OCI-LY7 (cell line): ENCODE results near the gene PPM1L. TPM values are rescaled to one million over a fixed set of nuclear protein-coding genes. Genes with fewer than 3 reads are reported as not detected.

ENCODE experiments used
- BruUV-seq: library from RNA; stranded (reverse); fragments of 400-500 nt; replicated peaks from 2 replicates; lab custom pipeline; 2021; lab: Mats Ljungman, UMichigan
- CTCF ChIA-PET: fragments of 300-600 bp; sonication (Branson Sonifier 250); formaldehyde crosslinking; loops from one replicate; lab custom pipeline; 2022; ENCODE audit warnings: antibody characterized with exemption; ENCODE audit not compliant: unreplicated experiment; lab: Charles Lee
- POLR2A ChIA-PET: fragments of 300-600 bp; sonication (Branson Sonifier 250); formaldehyde crosslinking; loops from one replicate; lab custom pipeline; 2022; ENCODE audit warnings: antibody characterized with exemption; lab: Charles Lee
- DNase-seq: peaks from one replicate; pipeline ENCODE4 v3.0.0-alpha.2; 2015; ENCODE audit warnings: low spot score
- H2AFZ ChIP-seq: fragments of 200-600 bp; sonication (generic), shearing (Covaris generic); 2 replicates; pipeline ENCODE4 v1.6.1; 2014; ENCODE audit warnings: mild to moderate bottlenecking, antibody characterized with exemption, low read length, moderate library complexity
- H3K27ac ChIP-seq: fragments of 200-600 bp; sonication (generic); 2 replicates; pipeline ENCODE4 v1.5.1; 2014; ENCODE audit warnings: mixed run types, low read depth, mild to moderate bottlenecking, moderate library complexity, low read length, inconsistent platforms; ENCODE audit not compliant: poor library complexity, severe bottlenecking
- H3K36me3 ChIP-seq: fragments of 200-600 bp; sonication (generic); 2 replicates; pipeline ENCODE4 v1.6.1; 2014; ENCODE audit warnings: mild to moderate bottlenecking, antibody characterized with exemption, low read length, moderate library complexity, mixed read lengths; ENCODE audit not compliant: insufficient read depth
- H3K4me1 ChIP-seq: fragments of 200-600 bp; sonication (generic); 2 replicates; pipeline ENCODE4 v1.5.1; 2014; ENCODE audit warnings: mild to moderate bottlenecking, low read length; ENCODE audit not compliant: insufficient read depth, poor library complexity, severe bottlenecking
- H3K4me2 ChIP-seq: fragments of 200-600 bp; sonication (generic); 2 replicates; pipeline ENCODE4 v1.6.1; 2014; ENCODE audit warnings: mild to moderate bottlenecking, low read length
- H3K4me3 ChIP-seq: fragments of 200-600 bp; sonication (generic); 2 replicates; pipeline ENCODE4 v1.5.1; 2014; ENCODE audit warnings: mild to moderate bottlenecking, low read depth, low read length; ENCODE audit not compliant: poor library complexity, severe bottlenecking
- H3K79me2 ChIP-seq: fragments of 200-600 bp; sonication (generic); 2 replicates; pipeline ENCODE4 v1.6.1; 2016; ENCODE audit warnings: low read depth, mild to moderate bottlenecking, low read length, moderate library complexity, mixed read lengths; ENCODE audit not compliant: insufficient read depth
- H3K9me2 ChIP-seq: fragments of 200-600 bp; sonication (generic); 2 replicates; pipeline ENCODE4 v1.6.1; 2016; ENCODE audit warnings: mild to moderate bottlenecking, low read length, mixed read lengths; ENCODE audit not compliant: insufficient read depth
- H3K9me3 ChIP-seq: fragments of 200-600 bp; sonication (generic); 2 replicates; pipeline ENCODE4 v1.6.1; 2014; ENCODE audit warnings: mild to moderate bottlenecking, mixed run types, low read length, mixed read lengths
- H4K20me1 ChIP-seq: fragments of 200-600 bp; sonication (generic); 2 replicates; pipeline ENCODE4 v1.6.1; 2014; ENCODE audit warnings: mild to moderate bottlenecking, antibody characterized with exemption, low read length, moderate library complexity, mixed read lengths; ENCODE audit not compliant: insufficient read depth
- EZH2phosphoT487 ChIP-seq: fragments of 200-600 bp; sonication (generic); IDR thresholded peaks from 2 replicates; pipeline ENCODE4 v1.6.1; 2018; ENCODE audit warnings: low read depth, borderline replicate concordance, mild to moderate bottlenecking, mixed run types, antibody characterized with exemption, low read length, moderate library complexity, mixed read lengths
- intact Hi-C: fragments of 100-400 bp; cut with micrococcal nuclease; formaldehyde crosslinking; loops from one replicate; pipeline ENCODE4 v1.10.0; 2022; ENCODE audit not compliant: unreplicated experiment
- total RNA-seq, 2 experiments: library from RNA; depleted of rRNA in 1 of 2; stranded (reverse); fragments of >200 nt in 1 of 2; shearing (Covaris generic) in 1 of 2; gene quantifications; 2 replicates each; pipeline ENCODE4 v1.2.3, GENCODE V29; 2014 to 2022
- TF ChIP-seq, protein P1 (sequence below): fragments of 200-600 bp; sonication (generic); conservative IDR thresholded peaks from 2 replicates; pipeline ENCODE4 v1.5.1; 2014; ENCODE audit warnings: mild to moderate bottlenecking, antibody characterized with exemption, low read length, moderate library complexity, mixed read lengths

Gene PPM1L
- total RNA-seq, 2 experiments from 2014 or later: 10.3 to 14.7 TPM

DNA sequence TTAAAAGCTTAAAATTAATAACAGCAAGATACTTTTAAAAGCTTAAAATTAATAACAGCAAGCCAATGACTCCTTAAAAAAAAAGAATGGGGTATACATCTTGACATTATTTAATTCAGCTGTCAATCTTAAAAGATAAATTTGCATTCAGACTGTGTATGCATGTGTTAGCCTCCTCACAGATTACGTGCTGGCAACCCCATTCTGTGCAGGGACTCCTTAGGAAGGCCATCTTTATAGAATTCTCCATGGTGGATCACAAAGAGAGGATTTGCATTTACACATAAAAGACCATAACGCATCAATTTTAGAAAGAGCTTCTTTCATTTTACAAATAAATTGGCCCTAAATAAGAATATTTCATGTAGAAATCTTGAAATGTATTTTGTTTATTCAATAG is 261.9 kb downstream of the PPM1L start:
- POLR2A ChIA-PET: interaction anchor here (0.6 to 2.3 kb wide), 14 partner anchors 15 to 1454 kb away, joined by 3 to 8 read pairs (median 4); no protein-coding TSS in a partner anchor

DNA sequence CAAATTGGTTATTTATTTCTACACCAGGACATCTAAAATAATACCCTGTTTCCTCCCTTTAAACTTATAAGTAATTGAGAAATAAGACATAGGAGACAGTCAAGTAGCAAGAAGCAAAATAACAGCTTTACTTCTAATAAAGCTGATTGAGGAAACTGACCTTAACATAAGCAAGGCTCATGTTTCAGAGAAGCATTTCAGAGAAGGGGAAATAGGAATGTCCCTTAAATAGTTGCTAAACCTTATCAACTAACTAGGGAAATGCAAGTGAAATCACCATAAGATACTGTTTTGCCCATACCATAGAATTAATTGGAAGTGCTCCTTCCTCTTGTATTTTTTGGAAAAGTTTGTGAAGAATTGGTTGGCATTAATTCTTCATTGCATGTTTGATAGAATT is 264.2 kb downstream of the PPM1L start:
- Histone ChIP-seq H3K9me3 (peaks cover 40% of the 10 kb centered on the region; the same call in 1 of the 2 replicates), H3K36me3 (no peaks in the 10 kb centered on the region; the same call in 1 of the 2 replicates), H3K4me3 (no peak overlapping the region), H3K27ac (no peak overlapping the region), H3K9me2 (no peaks in the 10 kb centered on the region), H4K20me1 (no peaks in the 10 kb centered on the region), H3K4me1 (peaks cover 39% of the 10 kb centered on the region), H3K79me2 (no peaks in the 10 kb centered on the region), H3K4me2 (no peak overlapping the region), H2AFZ (no peak overlapping the region)
- DNase-seq: no peak
- ChIA-PET CTCF (no interaction called here), POLR2A (interaction anchor here (0.7 to 1.6 kb wide), 5 partner anchors 11 to 51 kb away, joined by 3 to 9 read pairs (median 4); no protein-coding TSS in a partner anchor)
- intact Hi-C loops: no loop called here
- TF ChIP-seq EZH2phosphoT487: no peak
- TF ChIP-seq, protein P1, sequence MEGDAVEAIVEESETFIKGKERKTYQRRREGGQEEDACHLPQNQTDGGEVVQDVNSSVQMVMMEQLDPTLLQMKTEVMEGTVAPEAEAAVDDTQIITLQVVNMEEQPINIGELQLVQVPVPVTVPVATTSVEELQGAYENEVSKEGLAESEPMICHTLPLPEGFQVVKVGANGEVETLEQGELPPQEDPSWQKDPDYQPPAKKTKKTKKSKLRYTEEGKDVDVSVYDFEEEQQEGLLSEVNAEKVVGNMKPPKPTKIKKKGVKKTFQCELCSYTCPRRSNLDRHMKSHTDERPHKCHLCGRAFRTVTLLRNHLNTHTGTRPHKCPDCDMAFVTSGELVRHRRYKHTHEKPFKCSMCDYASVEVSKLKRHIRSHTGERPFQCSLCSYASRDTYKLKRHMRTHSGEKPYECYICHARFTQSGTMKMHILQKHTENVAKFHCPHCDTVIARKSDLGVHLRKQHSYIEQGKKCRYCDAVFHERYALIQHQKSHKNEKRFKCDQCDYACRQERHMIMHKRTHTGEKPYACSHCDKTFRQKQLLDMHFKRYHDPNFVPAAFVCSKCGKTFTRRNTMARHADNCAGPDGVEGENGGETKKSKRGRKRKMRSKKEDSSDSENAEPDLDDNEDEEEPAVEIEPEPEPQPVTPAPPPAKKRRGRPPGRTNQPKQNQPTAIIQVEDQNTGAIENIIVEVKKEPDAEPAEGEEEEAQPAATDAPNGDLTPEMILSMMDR: no peak
- BruUV-seq: no TSS peak

More for the DNA sequence above, 261.9 kb downstream of the PPM1L start:
- H3K4me2 ChIP-seq: no peak overlapping the region; the same call in 1 of the 2 replicates
- CTCF ChIA-PET: interaction anchor here (0.6 kb wide), 1 partner anchor 17 kb away, joined by 3 read pairs; no protein-coding TSS in a partner anchor
- no peak for DNase-seq
- no peaks in the 10 kb centered on the region for H4K20me1 ChIP-seq
- H3K4me1 ChIP-seq: peaks cover 52% of the 10 kb centered on the region
- peaks cover 36% of the 10 kb centered on the region; the same call in 1 of the 2 replicates for H3K9me3 ChIP-seq
- H3K79me2 ChIP-seq: no peaks in the 10 kb centered on the region
- intact Hi-C loops: loop anchor here (5.0 kb wide), 1 partner anchor 49 kb away; no protein-coding TSS in a partner anchor
- BruUV-seq: no TSS peak
- H3K4me3 ChIP-seq: no peak overlapping the region
- peak overlapping the region; percentile 53; the same call in 1 of the 2 replicates for H2AFZ ChIP-seq
- H3K27ac ChIP-seq: no peak overlapping the region
- H3K9me2 ChIP-seq: no peaks in the 10 kb centered on the region
- TF ChIP-seq EZH2phosphoT487: no peak
- TF ChIP-seq, protein P1: no peak
- peaks cover 3% of the 10 kb centered on the region; the same call in 1 of the 2 replicates for H3K36me3 ChIP-seq

- Histone ChIP-seq H3K4me2 (no peak overlapping the region), H3K79me2 (no peaks in the 10 kb centered on the region), H3K9me3 (peaks cover 31% of the 10 kb centered on the region; the same call in 1 of the 2 replicates), H3K4me1 (no peaks in the 10 kb centered on the region), H4K20me1 (no peaks in the 10 kb centered on the region), H3K4me3 (no peak overlapping the region), H3K36me3 (no peaks in the 10 kb centered on the region; the same call in 1 of the 2 replicates), H3K27ac (no peak overlapping the region), H2AFZ (no peak overlapping the region), H3K9me2 (no peaks in the 10 kb centered on the region)
- CTCF ChIA-PET: no interaction called here
- no TSS peak for BruUV-seq
- POLR2A ChIA-PET: interaction anchor here (0.6 to 1.7 kb wide), 2 partner anchors 9 kb away, joined by 4 read pairs; no protein-coding TSS in a partner anchor
- intact Hi-C loops: no loop called here
- TF ChIP-seq, protein P1: no peak
- TF ChIP-seq EZH2phosphoT487: no peak
- no peak for DNase-seq
Measured at GRCh38 chr3:161025911-161026310, 269.9 kb downstream of the PPM1L start.
